Naive thymus-derived CD8-positive, alpha-beta T cell (primary cell): ENCODE results near the gene FRRS1. TPM values are rescaled to one million over a fixed set of nuclear protein-coding genes. Genes with fewer than 3 reads are reported as not detected.
A peak's percentile ranks its signal among the peaks of the same experiment; 100 is the strongest.

Source experiments
- ATAC-seq, 2 donors: fragments of 150-1000 bp; cut with Tn5 transposase in 1 of 2; sonication (Bioruptor Pico), chemical (Tn5 transposase) in 1 of 2; 1 replicate in 1 of 2; 2 replicates in 1 of 2; pipeline ENCODE4 v1.10.0; 2021; ENCODE audit warnings: mild to moderate bottlenecking in 2 of 2, moderate library complexity in 2 of 2
- POLR2A ChIA-PET: fragments of 350-600 bp; sonication (Branson Sonifier 250); formaldehyde crosslinking; loops from one replicate; lab custom pipeline; 2021; ENCODE audit warnings: antibody characterized with exemption; lab: Charles Lee
- DNase-seq, 10 donors: peaks; one replicate each; pipeline versions ENCODE4 v3.0.0 to v3.0.0-alpha.2; 2020 to 2022
- H3K27ac Mint-ChIP-seq, 10 donors: one replicate each; pipeline ENCODE4 v1.8.0; 2020 to 2022; ENCODE audit warnings: mild to moderate bottlenecking in 10 of 10, mixed read lengths in 10 of 10, moderate library complexity in 4 of 10, inconsistent platforms in 1 of 10
- H3K27me3 Mint-ChIP-seq, 5 donors: one replicate each; pipeline ENCODE4 v1.8.0; 2021 to 2022; ENCODE audit warnings: mixed read lengths in 5 of 5
- H3K36me3 Mint-ChIP-seq, 3 donors: one replicate each; pipeline ENCODE4 v1.8.0; 2020 to 2022; ENCODE audit warnings: mixed read lengths in 3 of 3, mild to moderate bottlenecking in 2 of 3, inconsistent platforms in 1 of 3
- H3K4me1 Mint-ChIP-seq, 4 donors: one replicate each; pipeline ENCODE4 v1.8.0; 2021 to 2022; ENCODE audit warnings: mixed read lengths in 4 of 4
- H3K4me3 Mint-ChIP-seq, 10 donors: one replicate each; pipeline ENCODE4 v1.8.0; 2020 to 2022; ENCODE audit warnings: mild to moderate bottlenecking in 10 of 10, mixed read lengths in 10 of 10, moderate library complexity in 6 of 10, inconsistent platforms in 1 of 10
- H3K9me3 Mint-ChIP-seq, 9 donors: one replicate each; pipeline ENCODE4 v1.8.0; 2020 to 2022; ENCODE audit warnings: mixed read lengths in 9 of 9, mild to moderate bottlenecking in 3 of 9, inconsistent platforms in 1 of 9, moderate library complexity in 1 of 9
- polyA plus RNA-seq, 3 donors: library from polyadenylated mRNA; unstranded; fragments of 300-500 nt; fragmentation: Illumina TruSeq; gene quantifications; one replicate each; pipeline ENCODE4 v1.2.3, GENCODE V29; 2021
- total RNA-seq, 8 experiments: library from RNA in 2 of 8; stranded (reverse) in 2 of 8; gene quantifications; one replicate each; pipeline ENCODE4 v1.2.3 and lab custom pipeline; 2021 to 2026

FRRS1 gene
- total and polyA plus RNA-seq, 5 experiments from 2014 or later = 0.05 to 0.55 (median 0.44) TPM; not detected in 2

DNA sequence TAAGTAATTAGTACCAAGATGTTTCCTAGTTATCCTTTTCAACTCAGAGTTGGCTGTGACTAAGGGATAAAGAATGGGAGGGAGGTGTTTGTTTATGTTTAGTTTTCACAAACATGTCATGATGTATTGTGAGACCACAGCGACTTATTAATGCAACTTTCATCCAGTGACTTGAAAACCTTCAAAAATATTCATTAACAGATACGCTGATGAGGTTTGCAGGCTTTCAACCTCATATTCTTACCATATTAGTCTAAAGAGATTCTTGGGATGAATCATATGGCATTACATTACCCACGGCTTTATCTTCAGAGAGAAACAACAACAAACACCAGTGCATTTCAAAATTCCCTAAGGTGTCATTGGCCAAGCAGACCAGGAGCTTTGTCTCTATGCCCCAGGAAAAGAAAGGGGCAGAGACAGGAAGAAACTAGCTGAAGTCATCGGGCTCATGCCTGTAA is 84.1 kb downstream of the FRRS1 start:
- ATAC-seq = no peak
- no peaks in the 10 kb centered on the region for H3K9me3 Mint-ChIP-seq
- no peak for DNase-seq
- peaks cover 4 to 9% (median 7%) of the 10 kb centered on the region in 5 donors for H3K27me3 Mint-ChIP-seq
- H3K4me3 Mint-ChIP-seq = no peak overlapping the region
- no peak overlapping the region for H3K27ac Mint-ChIP-seq
- H3K4me1 Mint-ChIP-seq = no peaks in the 10 kb centered on the region
- POLR2A ChIA-PET = no interaction called here
- H3K36me3 Mint-ChIP-seq = no peaks in the 10 kb centered on the region

DNA sequence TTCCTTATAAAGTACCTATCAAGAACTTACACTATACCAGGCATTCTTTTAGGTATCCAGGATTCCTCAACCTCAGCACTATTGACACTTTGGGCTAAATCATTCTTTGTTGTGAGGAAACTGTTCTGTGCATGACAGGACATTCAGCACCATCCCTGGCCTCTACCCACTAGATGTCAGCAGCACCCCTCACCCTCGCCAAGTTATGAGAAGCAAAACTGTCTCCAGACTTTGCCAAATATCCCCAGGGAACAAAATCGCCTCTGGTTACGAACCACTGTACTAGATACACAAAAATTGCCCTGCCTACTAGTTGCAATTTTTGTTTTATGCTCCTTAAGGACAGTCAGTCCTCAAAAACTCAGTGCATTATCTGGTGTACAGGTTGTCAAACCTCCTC is 84.9 kb downstream of the FRRS1 start:
- POLR2A ChIA-PET = no interaction called here
- Mint-ChIP-seq H3K4me3 (no peak overlapping the region), H3K36me3 (no peaks in the 10 kb centered on the region), H3K4me1 (no peaks in the 10 kb centered on the region), H3K9me3 (no peaks in the 10 kb centered on the region), H3K27me3 (peaks cover 4 to 9% (median 7%) of the 10 kb centered on the region in 5 donors), H3K27ac (no peak overlapping the region)
- DNase-seq (no peak), ATAC-seq (no peak)

GRCh38 chr1:99680270-99680669 is 86.2 kb downstream of the FRRS1 start:
- H3K27me3 Mint-ChIP-seq = peaks cover 4 to 9% (median 7%) of the 10 kb centered on the region in 5 donors
- POLR2A ChIA-PET = no interaction called here
- no peak for ATAC-seq

DNA sequence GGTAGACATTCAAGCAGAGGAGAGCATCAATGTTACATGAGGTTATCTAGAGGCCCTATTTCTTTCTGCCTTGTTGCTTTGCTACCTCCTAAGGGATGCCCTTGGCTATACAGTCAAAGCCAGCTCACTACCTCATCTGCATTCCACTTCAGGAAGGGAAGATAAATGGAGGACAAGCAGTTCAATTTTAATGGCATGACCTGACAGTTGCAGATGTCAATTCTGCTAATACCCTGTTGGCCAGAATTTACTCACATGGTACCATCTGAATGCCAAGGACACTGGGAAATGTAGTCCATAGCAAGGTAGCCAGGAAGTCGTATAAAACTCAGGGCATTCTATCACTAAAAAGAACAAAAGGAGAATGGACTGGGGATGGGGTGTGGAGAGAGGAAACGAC is 89.0 kb downstream of the FRRS1 start:
- Mint-ChIP-seq H3K9me3 (no peaks in the 10 kb centered on the region), H3K27me3 (peaks cover 4 to 32% (median 7%) of the 10 kb centered on the region in 5 donors), H3K27ac (no peak overlapping the region)

More at GRCh38 chr1:99680270-99680669, 86.2 kb downstream of the FRRS1 start:
- Mint-ChIP-seq H3K36me3 (no peaks in the 10 kb centered on the region), H3K27ac (no peak overlapping the region), H3K4me1 (no peaks in the 10 kb centered on the region), H3K9me3 (no peaks in the 10 kb centered on the region), H3K4me3 (no peak overlapping the region)
- no peak for DNase-seq

DNA sequence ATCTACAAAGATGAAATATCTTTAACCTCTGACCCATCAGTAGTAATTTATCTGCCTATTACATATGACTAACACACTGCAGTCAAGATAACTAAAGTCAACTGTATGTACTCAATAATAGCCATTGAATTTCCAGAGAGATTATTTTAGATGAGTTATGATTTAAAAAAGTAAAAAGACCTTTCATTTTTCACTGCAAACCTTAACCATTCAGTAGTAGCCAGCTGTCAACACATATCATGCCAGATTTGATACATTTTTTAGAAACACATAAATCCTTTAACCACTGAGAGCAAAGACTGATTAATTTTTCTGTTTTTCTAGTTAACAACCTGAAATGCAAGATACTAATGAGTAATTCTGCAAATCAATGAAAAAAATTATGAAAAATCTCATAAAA is 89.6 kb downstream of the FRRS1 start:
- ATAC-seq (no peak), DNase-seq (no peak)
- Mint-ChIP-seq H3K4me1 (no peaks in the 10 kb centered on the region), H3K4me3 (no peak overlapping the region), H3K9me3 (no peaks in the 10 kb centered on the region), H3K27ac (no peak overlapping the region), H3K36me3 (no peaks in the 10 kb centered on the region), H3K27me3 (peaks cover 4 to 37% (median 8%) of the 10 kb centered on the region in 5 donors)
- POLR2A ChIA-PET = no interaction called here

More for the DNA sequence above, 89.0 kb downstream of the FRRS1 start:
- DNase-seq (no peak), ATAC-seq (no peak)
- Mint-ChIP-seq H3K4me3 (no peak overlapping the region), H3K36me3 (no peaks in the 10 kb centered on the region), H3K4me1 (no peaks in the 10 kb centered on the region)
- POLR2A ChIA-PET = no interaction called here

GRCh38 chr1:99675994-99676393 is 90.4 kb downstream of the FRRS1 start:
- POLR2A ChIA-PET = no interaction called here
- Mint-ChIP-seq H3K9me3 (no peaks in the 10 kb centered on the region), H3K36me3 (no peaks in the 10 kb centered on the region), H3K27ac (no peak overlapping the region), H3K4me1 (no peaks in the 10 kb centered on the region), H3K27me3 (peaks cover 2 to 37% (median 8%) of the 10 kb centered on the region in 5 donors), H3K4me3 (no peak overlapping the region)
- no peak for DNase-seq
- no peak for ATAC-seq

GRCh38 chr1:99675292-99675691 is 91.1 kb downstream of the FRRS1 start:
- ATAC-seq (no peak), DNase-seq (no peak)
- peaks cover 2 to 37% (median 8%) of the 10 kb centered on the region in 5 donors for H3K27me3 Mint-ChIP-seq
- H3K4me1 Mint-ChIP-seq = no peaks in the 10 kb centered on the region
- H3K9me3 Mint-ChIP-seq = no peaks in the 10 kb centered on the region
- POLR2A ChIA-PET = no interaction called here
- no peaks in the 10 kb centered on the region for H3K36me3 Mint-ChIP-seq
- no peak overlapping the region for H3K4me3 Mint-ChIP-seq
- H3K27ac Mint-ChIP-seq = no peak overlapping the region

DNA sequence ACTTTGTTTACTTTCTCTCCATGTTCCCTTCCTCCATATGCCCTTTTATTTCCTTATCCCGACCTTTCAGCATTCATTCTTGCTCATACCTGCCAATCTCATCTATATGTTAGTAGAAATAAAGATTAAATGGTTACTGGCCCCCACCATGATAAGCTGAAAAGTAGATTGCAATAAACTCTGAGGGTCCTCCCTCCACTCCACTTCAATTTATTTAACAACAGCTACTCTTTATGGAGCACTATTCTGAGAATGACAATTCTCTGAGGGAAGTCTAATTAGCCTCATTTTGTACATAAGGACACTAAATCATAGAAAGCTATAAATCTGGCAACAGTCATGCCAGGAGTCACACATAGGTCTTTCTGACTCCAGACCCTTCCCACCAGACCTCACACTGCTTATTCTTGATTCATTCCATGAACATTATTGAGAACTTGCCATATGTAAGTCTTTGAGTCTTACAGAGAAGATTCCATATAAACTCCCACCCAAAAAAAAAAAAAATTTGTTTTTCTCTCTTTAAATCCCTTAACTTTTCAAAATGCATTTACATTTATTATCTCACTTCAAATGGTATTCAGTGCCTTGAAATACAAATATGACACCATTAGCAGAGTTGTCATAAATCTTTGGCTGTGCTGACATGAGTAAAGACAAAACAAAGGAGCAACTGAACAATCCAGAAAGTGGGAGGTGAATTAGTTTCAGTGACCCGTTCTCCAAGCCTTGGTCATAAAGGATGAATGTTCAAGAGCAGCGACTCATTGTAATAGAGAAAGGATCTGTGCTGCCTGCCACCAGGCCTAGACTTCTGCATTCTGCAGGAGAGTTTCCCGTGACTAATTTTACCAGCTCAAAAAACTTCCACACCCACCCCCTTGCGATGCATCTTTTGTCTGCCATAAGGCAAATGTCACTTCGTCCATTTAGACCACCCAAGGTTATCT is 92.0 kb downstream of the FRRS1 start:
- Mint-ChIP-seq H3K27ac (no peak overlapping the region), H3K9me3 (no peaks in the 10 kb centered on the region), H3K36me3 (no peaks in the 10 kb centered on the region), H3K4me1 (no peaks in the 10 kb centered on the region), H3K4me3 (no peak overlapping the region), H3K27me3 (peaks cover 2 to 37% (median 12%) of the 10 kb centered on the region in 5 donors)
- DNase-seq (no peak), ATAC-seq (no peak)
- POLR2A ChIA-PET = no interaction called here

DNA sequence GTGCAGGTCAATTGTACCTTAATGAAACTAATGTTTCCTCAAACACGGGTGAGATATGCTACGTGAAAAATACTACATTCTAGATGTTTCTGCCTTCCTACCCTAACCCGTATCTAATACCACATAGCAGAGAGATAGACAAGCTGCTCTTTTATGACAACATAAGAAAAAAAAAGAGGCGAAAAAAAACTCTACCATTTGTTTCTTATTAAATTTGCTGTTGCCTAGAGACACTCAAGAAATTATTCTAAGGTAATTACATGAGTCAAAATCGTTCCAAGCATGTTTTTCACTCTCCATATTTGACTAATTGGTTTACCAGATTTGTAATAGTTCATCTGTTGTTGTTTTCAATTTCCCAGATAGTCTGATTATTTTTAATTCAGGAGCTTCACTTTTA is 93.1 kb downstream of the FRRS1 start:
- Mint-ChIP-seq H3K27me3 (peaks cover 5 to 37% (median 15%) of the 10 kb centered on the region in 5 donors), H3K4me3 (no peak overlapping the region), H3K36me3 (no peaks in the 10 kb centered on the region), H3K27ac (no peak overlapping the region), H3K4me1 (no peaks in the 10 kb centered on the region), H3K9me3 (no peaks in the 10 kb centered on the region)
- ATAC-seq = no peak
- POLR2A ChIA-PET = no interaction called here
- no peak for DNase-seq

GRCh38 chr1:99672530-99673213 is 93.8 kb downstream of the FRRS1 start:
- ATAC-seq (no peak), DNase-seq (no peak)
- H3K4me3 Mint-ChIP-seq = no peak overlapping the region
- POLR2A ChIA-PET = no interaction called here
- no peaks in the 10 kb centered on the region for H3K9me3 Mint-ChIP-seq
- no peaks in the 10 kb centered on the region for H3K4me1 Mint-ChIP-seq
- peaks cover 6 to 38% (median 17%) of the 10 kb centered on the region in 5 donors for H3K27me3 Mint-ChIP-seq
- no peaks in the 10 kb centered on the region for H3K36me3 Mint-ChIP-seq
- H3K27ac Mint-ChIP-seq = peak overlapping the region in 1 of 10 donors; percentile 33

- no peak for ATAC-seq
- POLR2A ChIA-PET = no interaction called here
- Mint-ChIP-seq H3K9me3 (no peaks in the 10 kb centered on the region), H3K36me3 (no peaks in the 10 kb centered on the region), H3K4me1 (no peaks in the 10 kb centered on the region), H3K27me3 (peaks cover 6 to 38% (median 17%) of the 10 kb centered on the region in 5 donors), H3K4me3 (no peak overlapping the region), H3K27ac (no peak overlapping the region)
- no peak for DNase-seq
These were observed 94.4 kb downstream of the FRRS1 start for GRCh38 chr1:99672038-99672437.

DNA sequence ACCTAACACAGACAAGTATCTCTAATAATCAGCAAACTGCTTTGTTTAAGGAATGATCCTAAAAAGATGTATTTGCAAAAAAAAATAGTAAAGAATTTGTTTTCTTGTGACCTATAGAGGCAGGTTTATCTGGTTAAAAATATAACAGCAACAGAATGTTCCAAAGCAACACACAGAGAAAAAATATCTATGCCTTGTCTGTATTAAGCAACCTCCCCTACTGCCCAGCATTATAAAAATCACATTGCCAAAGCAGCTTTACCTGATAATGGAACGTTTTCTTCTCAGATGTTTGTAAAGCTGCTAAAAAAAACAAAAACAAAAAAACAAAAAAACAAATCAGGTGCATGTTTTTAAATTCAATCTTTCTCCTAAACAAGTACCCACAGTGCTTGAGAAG is 95.9 kb downstream of the FRRS1 start:
- peaks cover 6 to 39% (median 17%) of the 10 kb centered on the region in 5 donors for H3K27me3 Mint-ChIP-seq
- no peaks in the 10 kb centered on the region for H3K36me3 Mint-ChIP-seq
- ATAC-seq (no peak), DNase-seq (no peak)
- no peak overlapping the region for H3K4me3 Mint-ChIP-seq
- POLR2A ChIA-PET = no interaction called here
- H3K27ac Mint-ChIP-seq = no peak overlapping the region
- no peaks in the 10 kb centered on the region for H3K4me1 Mint-ChIP-seq
- no peaks in the 10 kb centered on the region for H3K9me3 Mint-ChIP-seq

DNA sequence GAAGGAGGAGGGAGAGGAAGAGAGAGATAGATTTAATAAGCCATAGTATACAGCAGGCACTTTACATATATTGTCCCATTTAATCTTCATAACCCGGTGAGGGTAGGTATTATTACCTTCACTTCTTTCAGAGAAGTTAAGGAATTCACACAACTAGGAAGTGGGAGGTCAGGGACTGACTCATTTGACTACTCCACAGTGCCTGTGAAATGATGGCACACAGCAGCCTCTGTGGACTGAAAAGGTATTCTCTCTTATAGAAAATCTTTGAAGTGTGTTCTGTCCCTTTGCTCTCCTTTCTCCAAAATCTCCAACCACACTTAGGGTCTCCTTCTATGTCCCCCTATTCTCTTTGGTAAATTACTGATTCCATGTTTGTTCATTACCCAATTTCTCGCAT is 96.6 kb downstream of the FRRS1 start:
- DNase-seq (no peak), ATAC-seq (no peak)
- POLR2A ChIA-PET = no interaction called here
- no peaks in the 10 kb centered on the region for H3K9me3 Mint-ChIP-seq
- no peak overlapping the region for H3K27ac Mint-ChIP-seq
- peaks cover 6 to 38% (median 17%) of the 10 kb centered on the region in 5 donors for H3K27me3 Mint-ChIP-seq
- no peaks in the 10 kb centered on the region for H3K4me1 Mint-ChIP-seq
- no peaks in the 10 kb centered on the region for H3K36me3 Mint-ChIP-seq
- no peak overlapping the region for H3K4me3 Mint-ChIP-seq
